HG03139 (cell line): ENCODE measurements around the gene DNAJB12.
"Not testable (repeated sequence)": the region's sequence is repeated elsewhere in the genome, so short reads cannot be mapped to it uniquely, and the experiment has no call there.

Source experiments
- ATAC-seq: cut with Tn5 transposase; IDR thresholded peaks from one replicate; pipeline ENCODE4 v1.9.1; 2021; ENCODE audit not compliant: unreplicated experiment

The DNAJB12 gene

GRCh38 chr10:72332423-72333111 is 22.2 kb downstream of the DNAJB12 start:
- no peak for ATAC-seq

DNA sequence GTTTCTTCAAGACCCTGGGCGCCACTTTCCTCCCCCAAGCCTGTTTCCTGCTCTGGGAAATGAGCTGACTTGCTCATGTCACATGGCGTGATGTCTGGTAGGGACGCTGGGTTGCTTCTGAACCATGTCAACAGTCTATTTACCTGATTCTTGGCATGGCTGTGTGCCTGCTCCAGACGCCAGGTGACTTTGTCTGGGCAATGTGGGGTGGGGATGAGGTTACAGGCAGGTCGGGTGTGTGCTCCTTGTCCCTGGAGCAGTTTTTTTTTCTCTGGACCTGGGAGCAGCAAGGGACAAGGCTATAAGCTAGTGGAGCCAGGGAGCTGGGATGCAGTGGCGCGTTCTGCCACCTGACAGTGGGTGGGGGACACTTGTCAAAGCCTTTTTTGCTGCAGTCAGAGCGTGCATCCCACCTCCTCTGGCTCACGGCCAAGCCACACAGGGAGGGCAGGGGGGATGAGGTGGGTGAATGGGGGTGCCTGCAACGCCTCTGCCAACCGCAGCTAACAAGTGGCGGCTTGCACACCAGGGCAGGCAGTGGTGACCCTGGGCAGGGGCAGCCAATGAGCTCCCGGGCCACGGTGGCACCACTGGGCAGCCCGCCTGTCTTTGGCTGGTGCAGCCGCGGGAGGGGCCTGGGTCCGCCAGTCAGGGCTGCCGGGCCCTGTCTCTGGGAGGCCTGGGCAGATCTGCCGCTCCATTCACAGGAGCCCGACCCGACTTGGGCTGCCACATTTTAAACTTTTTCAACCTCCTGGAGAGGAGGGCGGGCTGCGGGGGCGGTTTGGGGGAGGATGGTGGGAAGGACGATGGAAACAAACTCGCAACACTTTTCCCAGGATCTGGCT is 22.9 kb downstream of the DNAJB12 start:
- peak; percentile 36 for ATAC-seq

GRCh38 chr10:72330069-72330426 is 24.7 kb downstream of the DNAJB12 start:
- ATAC-seq = no peak

DNA sequence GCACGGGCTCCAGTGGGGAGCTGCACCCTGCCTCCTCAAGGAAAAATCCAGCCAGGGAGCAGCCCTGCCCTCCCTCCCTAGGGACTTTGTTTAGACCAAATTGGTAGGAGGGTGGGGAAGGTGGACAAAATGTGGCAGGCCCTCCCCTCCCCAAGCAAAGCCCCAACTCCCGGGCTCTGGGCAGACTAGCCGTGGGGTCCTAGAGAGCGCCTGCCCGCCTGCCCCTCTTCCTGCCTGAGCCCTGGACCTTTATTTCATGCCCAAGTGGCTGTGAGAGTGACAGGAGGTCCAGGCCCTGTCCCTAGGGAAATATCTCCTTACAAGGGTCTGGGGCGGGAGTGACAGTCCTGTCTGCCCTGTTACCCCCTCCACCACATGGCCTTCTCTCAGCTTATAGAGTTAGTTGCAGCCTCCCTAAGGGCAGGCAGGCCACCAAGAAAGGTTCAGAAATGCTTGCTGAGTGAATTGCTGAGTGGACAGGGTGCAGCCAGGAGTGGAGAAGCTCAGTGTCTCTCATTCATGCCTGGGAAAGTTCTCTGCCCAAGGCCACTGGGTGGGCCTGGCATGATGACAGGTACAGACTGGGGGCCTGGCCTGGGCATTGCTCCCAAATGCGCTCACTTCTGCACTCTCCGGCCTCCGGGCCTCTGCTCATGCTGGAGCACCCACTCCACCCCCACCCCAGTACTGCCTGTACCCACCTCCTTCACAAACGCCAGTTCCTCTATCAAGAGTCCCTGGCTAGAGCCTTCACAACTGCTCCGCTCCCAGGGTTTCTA is 25.2 kb downstream of the DNAJB12 start:
- no peak for ATAC-seq

GRCh38 chr10:72328829-72329204 is 25.9 kb downstream of the DNAJB12 start:
- ATAC-seq = no peak

DNA sequence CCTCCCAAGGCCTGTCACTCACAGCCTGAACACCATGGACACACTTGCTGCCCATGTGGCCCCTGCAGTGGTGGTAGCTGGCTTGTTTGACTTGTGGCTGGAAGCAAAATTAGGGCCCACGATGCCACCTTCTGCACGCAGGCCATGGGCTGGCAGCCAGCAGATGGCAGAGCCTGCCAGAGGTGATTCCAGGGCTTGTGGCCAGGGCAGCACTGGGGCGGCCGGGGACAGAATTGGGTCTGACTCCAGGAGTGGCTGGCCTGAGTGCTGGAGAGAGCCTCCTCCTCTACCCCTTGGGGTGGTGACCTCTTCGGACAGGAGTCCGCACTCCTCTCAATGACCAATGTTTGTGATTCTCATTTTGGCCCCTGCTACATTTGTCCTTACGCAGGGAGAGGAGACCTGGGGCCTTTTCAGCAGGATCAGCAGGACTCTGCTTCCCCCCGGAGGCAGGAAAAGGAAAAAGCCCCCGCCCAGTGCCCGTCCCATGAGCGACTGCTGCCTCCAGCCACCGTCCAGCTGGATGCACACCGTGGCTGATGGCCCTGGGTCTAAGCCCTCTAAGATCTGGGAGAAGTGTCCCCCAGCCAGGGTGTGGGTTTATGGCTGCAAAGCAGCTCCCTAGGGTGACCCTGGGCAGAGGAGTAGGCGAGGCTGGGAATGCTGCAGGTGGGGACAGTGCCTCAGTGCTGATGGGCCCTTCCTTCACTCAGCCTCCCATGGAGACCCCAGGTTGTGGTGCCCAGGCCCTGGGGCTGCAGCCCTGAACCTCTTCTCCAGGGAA is 26.5 kb downstream of the DNAJB12 start:
- no peak for ATAC-seq

DNA sequence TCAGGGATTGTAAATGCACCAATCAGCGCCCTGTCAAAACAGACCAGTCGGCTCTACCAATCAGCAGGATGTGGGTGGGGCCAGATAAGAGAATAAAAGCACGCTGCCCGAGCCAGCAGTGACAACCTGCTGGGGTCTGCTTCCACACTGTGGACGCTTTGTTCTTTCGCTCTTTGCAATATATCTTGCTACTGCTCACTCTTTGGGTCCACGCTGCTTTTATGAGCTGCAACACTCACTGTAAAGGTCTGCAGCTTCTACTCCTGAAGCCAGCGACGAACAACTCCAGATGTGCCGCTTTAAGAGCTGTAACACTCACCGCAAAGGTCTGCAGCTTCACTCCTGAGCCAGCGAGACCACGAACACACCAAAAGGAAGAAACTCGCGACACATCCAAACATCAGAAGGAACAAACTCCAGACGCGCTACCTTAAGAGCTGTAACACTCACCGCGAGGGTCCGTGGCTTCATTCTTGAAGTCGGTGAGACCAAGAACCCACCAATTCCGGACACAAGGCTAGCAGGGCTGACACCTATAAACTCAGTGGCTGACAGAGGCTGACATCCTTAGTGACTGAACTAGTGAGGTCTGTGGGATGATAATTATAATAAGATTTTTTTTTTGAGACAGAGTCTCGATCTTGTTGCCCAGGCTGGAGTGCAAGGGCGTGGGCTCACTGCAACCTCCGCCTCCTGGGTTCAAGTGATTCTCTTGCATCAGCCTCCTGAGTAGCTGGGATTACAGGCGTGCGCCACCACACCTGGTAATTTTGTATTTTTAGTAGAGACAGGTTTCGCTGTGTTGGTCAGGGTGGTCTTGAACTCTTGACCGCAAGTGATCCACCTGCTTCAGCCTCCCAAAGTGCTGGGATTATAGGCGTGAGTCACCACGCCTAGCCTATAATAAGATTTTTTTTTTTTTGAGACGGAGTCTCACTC is 27.8 kb downstream of the DNAJB12 start:
- not testable (repeated sequence) for ATAC-seq

DNA sequence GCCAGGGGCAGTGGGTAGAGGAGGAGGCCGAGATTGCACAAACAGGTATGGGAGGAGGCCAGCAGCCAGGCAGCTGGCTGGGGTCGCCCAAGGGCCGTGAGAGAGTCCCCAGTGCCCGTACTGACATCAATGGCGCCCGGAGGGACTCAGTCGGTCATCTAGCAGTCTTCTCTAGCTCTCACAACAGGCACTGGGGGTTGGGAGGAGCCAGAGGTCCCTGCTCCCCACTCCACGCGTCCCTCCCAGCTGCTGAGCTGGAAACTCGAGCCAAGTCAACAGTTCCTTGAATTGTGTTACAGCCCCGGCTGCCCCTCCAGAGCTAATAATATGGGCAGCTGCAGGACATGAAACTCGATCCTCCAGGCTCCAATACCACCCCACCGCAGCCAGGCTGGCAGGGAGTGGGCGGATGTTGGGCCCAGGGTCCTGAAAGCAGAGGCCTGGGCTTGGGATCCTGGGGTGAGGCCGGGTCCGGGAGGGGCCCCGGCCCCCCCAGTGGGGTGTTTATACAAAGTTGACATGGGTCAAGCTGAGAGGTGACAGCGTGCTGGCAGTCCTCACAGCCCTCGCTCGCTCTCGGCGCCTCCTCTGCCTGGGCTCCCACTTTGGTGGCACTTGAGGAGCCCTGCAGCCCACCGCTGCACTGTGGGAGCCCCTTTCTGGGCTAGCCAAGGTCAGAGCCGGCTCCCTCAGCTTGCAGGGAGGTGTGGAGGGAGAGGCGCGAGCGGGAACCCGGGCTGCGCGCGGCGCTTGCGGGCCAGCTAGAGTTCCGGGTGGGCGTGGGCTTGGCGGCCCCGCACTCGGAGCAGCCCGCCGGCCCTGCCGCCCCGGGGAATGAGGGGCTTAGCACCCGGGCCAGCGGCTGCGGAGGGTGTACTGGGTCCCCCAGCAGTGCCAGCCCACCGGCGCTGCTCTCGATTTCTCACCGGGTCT is 29.2 kb downstream of the DNAJB12 start:
- ATAC-seq = not testable (repeated sequence)

GRCh38 chr10:72323771-72324191 is 30.9 kb downstream of the DNAJB12 start:
- no peak for ATAC-seq

GRCh38 chr10:72323108-72323749 is 31.5 kb downstream of the DNAJB12 start:
- ATAC-seq = no peak

DNA sequence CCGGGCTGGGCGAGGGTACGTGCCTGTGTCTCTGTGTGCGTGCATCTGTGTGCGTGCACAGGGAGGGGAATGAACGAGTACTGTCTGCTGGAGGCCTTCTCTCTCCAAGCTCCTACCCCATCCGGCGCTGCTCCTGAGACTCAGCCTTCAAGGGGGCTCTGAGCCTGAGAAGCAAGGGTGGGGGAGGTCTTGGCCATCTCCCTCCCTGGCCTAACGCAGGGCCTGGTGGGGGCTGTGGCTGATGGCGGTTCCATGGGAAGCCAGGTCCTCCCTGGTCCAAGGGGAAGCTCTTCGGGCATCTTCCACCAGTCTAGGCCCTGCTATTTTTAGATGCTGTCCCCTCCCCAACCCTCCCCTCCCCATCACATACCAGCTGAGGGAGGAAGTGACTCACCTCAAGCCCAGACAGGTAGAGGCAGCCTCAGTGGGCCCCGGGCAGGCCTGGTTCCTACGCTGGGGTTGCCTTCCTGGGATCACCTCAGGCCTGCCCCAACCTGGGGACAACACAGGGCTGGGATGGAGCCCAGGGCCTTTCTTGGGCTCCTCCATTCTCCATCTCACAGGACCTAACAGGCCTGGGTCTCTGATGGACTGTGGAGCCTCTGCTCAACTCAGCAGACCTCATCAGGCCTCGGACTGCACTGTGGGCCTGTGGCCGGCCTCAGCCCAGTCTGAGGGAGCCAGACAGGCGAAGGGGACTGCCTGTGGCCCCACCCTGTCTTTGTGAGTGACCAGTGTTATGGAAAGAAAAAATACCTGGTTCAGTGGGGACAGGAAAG is 32.2 kb downstream of the DNAJB12 start:
- ATAC-seq = no peak

DNA sequence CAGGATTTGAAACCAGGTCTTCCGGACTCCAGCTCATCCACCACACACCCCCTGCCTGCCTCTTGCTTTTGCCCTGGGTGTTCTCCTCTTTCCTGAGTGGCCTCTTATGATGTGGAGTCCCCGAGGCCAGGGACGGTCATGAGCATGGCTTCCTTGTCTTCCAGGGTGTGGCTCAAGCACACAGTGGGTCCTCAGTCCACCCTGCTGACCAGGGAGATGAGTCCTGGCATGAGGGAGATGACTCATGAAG is 32.8 kb downstream of the DNAJB12 start:
- no peak for ATAC-seq

DNA sequence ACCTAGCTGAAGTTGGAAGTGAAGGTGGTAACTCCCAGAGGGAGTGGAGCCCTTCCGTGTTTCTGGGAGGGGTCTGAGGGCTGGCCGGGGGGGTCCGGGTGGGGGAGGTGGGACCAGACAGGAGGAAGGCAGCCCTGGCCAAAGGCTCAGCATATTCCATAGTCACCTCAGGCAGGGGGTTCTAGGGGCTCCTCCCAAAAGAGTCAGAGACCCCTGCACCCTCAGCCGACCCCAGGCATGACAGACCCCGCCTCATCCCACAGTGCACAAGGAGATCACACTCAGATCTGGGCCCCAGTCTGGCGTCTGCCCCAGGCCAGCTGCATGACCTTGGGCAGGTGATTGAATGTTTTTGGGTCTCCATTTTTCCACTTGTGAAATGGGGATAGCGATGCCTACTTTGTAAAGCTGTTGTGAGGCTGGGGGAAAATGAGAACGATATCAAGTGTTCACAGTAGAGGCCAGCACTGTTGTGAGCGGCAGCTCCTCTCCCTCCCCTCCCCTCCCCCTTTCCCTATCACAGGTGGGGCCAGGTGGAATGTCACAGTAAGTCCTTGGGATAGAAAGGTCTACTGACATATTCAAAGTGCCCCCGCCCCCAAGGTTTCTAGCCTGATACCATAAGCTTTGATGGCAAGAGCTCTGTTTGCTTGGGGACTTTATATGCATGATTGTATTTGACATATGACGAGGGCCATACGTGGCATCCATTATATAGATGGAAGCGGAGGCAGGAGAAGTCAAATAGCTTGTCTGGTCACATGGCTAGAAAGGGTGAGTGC is 33.3 kb downstream of the DNAJB12 start:
- ATAC-seq = no peak

DNA sequence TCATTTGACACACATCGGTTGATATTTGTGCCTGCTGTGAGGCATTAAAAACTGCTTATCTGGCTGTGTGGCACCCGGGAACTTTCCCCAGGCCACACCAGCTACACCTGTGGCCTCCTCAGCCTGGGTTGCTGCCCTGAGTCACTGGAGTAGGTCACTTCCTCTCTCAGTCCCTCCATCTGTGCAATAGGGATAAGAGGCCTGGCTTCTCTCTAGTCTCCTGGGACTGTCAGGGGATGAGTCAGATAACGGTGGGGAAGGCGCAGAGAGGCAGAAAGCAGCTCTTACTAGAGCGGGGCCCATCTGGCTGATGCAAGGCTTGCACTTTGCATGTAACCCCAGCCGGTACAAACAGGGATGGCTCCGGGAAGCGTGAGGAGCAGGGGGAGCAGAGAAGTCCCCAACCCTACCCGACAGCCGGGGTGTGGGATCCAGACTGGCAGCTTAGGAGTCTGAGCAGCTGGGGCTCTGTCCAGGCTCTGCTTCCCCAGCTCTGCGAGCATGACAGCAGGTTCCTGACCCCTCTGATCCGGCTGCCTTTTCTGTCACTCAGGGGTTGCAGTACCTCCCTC is 34.0 kb downstream of the DNAJB12 start:
- peak; percentile 57 for ATAC-seq

GRCh38 chr10:72319416-72320254 is 35.1 kb downstream of the DNAJB12 start:
- peak; percentile 50 for ATAC-seq
